CD4-positive, alpha-beta T cell treated with Interleukin-15 for 4 hours (primary cell): ENCODE results near the gene PRMT5.

Experiments used
- DNase-seq: peaks from one replicate; pipeline ENCODE4 v3.0.0-alpha.2; 2020; ENCODE audit warnings: low spot score

PRMT5 gene

GRCh38 chr14:22875748-22876319 lies 53.3 kb downstream of the PRMT5 start:
- DNase-seq = no peak

GRCh38 chr14:22875003-22875747 lies 54.0 kb downstream of the PRMT5 start:
- DNase-seq = no peak

- no peak for DNase-seq
Observed at GRCh38 chr14:22872833-22873520, 56.2 kb downstream of the PRMT5 start.

GRCh38 chr14:22872033-22872832 lies 56.9 kb downstream of the PRMT5 start:
- DNase-seq = peak; percentile 77

- peak; percentile 80 for DNase-seq
Observed at GRCh38 chr14:22871224-22872032, 57.7 kb downstream of the PRMT5 start, which contains the start of gene LRP10. Gene LRP10, plus strand, starts transcription at chr14:22871740. Its CDS starts 564 bp downstream, at chr14:22872304.

- no peak for DNase-seq
Observed at GRCh38 chr14:22870811-22871223, 58.4 kb downstream of the PRMT5 start.
